SK-N-MC (cell line): ENCODE results near the gene PPIH.

Source experiments
- EZH2 ChIP-seq: fragments of 200-600 bp; sonication (generic); IDR thresholded peaks from one replicate; pipeline ENCODE4 v1.6.1; 2017; ENCODE audit warnings: antibody characterized with exemption
- POLR2AphosphoS5 ChIP-seq: IDR thresholded peaks from 2 replicates; pipeline ENCODE4 v1.6.1; 2012; ENCODE audit warnings: mild to moderate bottlenecking, low read depth, low read length, borderline replicate concordance

DNA sequence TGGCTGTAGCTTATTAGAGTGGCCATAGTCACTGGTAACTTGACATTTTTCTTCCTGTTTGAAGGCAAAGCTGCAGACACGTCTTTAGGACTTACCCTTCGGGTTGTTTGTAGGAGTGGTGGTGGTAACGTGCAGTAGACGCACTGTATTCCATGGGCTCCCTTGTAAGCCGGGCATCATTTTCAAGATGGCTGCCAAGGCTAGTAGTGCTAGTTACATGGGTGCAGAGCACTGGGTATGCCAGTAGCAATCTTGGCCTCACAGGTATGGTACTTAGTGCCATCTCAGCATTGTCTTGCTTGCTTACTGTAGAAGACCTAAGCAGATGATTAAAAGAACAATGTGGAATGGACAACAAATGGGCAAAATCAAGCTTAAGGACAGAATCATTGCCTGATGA is 25.9 kb downstream of the PPIH start:
- TF ChIP-seq EZH2 (no peak), POLR2AphosphoS5 (no peak)
